Activated CD8-positive, alpha-beta memory T cell treated with anti-CD3 and anti-CD28 coated beads for 4 hours (primary cell): ENCODE measurements around the gene XCR1.
"Not testable (repeated sequence)": the region's sequence is repeated elsewhere in the genome, so short reads cannot be mapped to it uniquely, and the experiment has no call there.

Experiments
- DNase-seq, 2 donors: peaks; one replicate each; pipeline ENCODE4 v3.0.0-alpha.2; 2020; ENCODE audit warnings: low read depth in 2 of 2

The XCR1 gene

DNA sequence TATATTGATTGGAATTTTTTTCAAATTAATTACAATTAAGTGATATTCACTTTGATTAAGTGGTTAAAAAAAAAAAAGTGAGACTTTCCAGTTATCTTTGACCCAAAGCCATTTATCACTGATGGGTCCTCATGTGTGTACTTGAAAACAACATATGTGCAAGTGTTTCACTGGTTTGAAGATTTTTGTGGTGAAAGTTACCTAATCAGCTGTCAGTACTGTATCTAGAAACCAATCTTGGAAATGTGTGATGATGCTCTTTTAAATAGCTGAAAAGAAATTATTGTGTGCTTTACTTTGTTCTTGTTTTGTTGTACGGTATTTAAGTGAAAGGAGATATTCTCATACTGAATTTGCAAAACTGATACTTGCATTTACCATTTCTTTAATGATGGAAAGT lies 11.6 kb upstream of the XCR1 start:
- no peak for DNase-seq

GRCh38 chr3:46038071-46038470 lies 10.8 kb upstream of the XCR1 start:
- not testable (repeated sequence) for DNase-seq

- no peak for DNase-seq
Observed at GRCh38 chr3:46036191-46036590, 8.9 kb upstream of the XCR1 start.

DNA sequence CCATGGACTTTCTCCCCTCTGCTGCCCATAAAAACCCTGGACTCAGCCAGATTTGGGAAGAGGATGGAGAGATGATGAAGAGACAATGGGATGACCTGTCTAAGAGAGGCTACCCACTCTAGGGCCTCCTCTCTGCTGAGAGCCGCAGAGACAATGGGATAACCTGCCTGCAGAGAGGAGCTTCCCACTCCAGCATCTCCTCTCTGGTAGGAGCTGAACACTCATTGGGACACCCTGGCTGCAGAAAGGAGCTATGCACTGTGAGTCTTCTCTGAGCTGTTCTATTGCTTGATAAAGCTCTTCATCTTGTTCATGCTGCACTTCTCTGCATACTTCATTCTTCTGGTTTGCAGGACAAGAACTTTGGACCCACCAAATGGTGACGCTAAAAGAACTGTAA lies 4.5 kb upstream of the XCR1 start:
- DNase-seq = no peak

GRCh38 chr3:46031269-46031668 lies 4.0 kb upstream of the XCR1 start:
- DNase-seq = no peak

DNA sequence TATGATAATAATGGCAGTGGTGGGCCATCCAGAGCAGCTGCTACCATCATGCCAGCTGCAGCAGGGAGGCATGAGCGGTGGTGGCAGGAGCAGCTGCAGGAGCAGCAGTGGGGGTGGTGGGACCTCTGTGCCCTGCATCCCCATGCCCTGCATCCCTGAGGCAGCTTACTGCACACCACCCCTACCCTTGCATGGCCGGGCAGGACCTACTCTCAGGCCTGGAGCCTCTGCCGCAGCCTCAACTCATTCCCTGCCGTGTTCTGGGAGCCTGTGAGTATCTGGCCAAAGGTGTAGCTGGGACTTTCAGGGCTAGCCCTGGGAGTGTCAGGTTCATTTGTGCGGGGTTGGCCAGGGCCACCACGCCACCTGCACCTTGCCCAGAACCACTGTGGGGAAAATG lies 3.3 kb upstream of the XCR1 start:
- DNase-seq = no peak

GRCh38 chr3:46029953-46030543 lies 2.8 kb upstream of the XCR1 start:
- no peak for DNase-seq

DNA sequence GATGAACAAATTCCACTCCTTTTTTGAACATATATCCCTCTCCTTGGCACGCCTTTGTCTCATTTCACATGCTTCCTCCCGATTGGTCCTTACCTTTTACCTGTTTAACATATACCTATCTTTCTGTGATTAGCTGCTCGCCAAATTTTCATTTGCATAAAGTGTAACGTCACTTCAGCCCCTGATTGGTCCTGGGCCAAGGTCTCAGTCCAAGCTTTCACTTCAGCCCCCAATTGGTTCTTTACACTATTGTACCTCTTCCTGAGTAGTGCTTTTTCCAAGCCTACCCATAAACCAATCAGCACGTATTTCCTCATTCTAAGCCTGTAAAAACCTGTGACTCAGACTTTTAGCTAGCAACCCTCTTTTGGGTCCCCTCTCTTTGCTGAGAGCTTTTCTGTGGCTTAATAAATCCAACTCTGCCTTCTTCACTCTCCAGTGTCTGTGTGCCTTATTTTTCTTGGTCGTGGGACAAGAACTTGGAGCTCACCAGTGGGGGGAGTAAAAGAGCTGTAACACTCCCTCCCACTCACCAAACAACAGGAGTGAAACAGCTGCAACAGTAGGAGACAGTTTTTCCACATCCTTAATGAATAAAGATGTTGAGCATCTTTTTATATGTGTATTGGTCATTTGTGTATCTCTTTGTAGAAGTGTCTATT lies 584 bp upstream of the XCR1 start:
- DNase-seq = no peak

- DNase-seq = no peak
Observed at GRCh38 chr3:46025139-46025538, 2.1 kb downstream of the XCR1 start.

DNA sequence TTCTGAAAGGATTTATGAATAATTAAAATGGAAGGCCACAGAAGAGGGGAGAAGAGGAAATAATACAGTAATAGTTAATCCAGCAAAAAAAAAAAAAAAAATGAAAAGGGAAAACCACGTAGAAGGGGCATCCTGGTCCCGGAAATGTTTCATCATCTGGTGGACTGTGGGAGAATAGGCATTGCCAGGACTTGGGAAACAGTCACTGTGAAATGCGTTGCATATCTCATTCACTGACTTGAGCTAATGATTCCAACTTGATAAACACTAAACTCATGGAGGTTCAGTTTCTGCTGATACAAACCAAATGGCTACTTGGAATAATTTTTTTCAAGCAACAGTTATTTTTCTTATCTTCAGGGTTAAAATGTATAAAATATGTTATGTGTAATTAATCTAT lies 3.2 kb downstream of the XCR1 start:
- DNase-seq = no peak

GRCh38 chr3:46022909-46023785 lies 4.1 kb downstream of the XCR1 start:
- DNase-seq = no peak

DNA sequence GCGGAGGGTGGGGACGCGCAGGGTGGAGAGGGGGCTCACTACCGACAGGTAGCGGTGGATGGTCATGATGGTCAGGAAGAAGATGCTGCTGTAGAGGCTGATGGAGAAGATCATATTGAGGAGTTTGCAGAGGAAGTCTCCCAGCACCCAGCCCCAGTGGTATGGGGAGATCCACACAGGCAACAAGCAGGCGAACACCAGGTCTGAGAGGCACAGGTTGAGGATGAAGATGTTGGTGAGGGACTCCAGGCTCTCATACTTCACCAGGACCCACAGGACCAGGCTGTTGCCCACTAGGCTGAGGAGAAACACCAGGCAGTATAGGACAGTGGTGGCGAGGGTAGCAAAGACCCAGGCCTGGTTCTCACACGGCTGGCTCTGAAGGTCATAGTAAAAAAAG lies 5.8 kb downstream of the XCR1 start:
- no peak for DNase-seq

DNA sequence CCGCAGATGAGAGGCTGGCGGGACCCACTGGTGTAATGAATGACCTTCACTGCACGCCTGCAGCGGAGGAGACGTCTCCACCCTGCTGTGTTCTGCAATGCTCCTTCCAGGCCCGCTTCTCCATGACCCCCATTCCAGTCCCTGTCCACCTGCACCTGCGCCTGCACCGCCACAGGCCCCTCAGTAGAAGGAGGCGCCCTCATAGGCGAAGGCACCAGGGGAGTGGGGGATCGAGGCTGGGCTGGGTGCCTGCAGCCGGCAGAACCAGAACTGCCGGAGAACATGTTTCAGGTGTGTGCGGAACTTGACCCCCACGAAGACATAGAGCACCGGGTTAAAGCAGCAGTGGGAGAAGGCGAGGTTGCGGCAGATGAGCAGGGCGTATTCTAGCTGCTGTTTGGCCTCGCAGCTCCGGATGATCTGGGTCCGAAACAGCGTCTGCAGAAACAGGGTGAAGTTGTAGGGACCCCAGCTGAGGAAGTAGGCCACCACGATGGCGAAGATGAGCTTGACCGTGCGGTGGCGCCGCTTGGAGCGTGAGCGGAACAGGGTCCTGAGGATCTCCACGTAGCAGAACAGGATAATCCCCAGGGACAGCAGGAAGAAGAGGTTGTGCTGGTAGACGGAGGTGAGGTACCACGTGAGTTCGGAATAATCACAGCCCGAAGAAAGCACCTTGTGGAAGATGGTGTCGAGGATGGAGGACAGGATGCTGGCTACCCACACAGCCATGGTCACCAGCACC lies 6.3 kb downstream of the XCR1 start:
- DNase-seq = no peak

- no peak for DNase-seq
Observed at GRCh38 chr3:46019707-46020106, 7.6 kb downstream of the XCR1 start.

DNA sequence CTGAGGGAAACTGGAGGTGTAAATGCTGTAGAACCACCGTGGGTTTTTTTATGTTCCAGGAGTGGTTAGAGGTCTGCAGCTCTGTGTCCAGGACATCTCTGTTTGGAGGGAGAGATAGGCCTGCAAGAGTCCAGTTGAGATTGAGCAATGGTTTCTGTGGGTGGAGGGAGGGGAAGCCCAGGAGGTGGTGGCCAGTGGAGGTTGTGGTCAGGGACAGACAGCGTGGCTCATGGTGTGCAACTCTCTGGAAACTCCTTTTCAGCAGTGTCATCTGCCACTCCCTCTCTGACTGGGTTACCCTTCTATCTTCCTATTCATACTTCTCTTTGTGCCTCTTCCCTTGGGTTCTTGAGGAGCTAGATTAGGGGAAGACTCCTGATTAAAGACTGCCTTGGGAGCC lies 9.6 kb downstream of the XCR1 start:
- no peak for DNase-seq

GRCh38 chr3:46013316-46014094 lies 13.8 kb downstream of the XCR1 start:
- no peak for DNase-seq

GRCh38 chr3:46012246-46012645 lies 15.0 kb downstream of the XCR1 start:
- DNase-seq = no peak

DNA sequence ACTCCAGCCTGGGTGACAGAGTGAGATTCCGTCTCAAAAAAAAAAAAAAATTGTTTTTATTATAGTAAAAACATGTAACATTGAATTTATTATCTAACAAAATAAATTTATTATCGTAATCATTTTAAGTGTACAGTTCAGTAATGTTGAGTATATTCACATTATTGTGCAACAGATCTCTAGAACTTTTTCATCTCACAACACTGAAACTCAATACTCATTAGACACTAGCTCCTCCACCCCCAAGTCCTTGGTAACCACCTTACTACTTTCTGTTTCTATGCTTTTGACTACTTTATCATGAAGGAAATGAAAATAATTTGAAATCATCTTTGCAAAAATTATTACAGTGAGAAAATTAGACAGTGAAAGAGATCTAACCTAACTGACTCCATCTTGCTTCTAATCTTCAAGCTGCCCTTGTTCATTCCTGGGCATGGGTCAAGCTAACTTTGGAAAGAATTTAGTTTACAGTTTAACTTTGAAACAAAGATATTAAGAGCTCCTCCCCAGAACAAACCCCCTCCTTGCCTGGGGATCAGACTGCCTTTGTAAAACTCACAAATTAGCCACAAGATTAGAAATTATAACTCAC lies 16.7 kb downstream of the XCR1 start:
- no peak for DNase-seq

DNA sequence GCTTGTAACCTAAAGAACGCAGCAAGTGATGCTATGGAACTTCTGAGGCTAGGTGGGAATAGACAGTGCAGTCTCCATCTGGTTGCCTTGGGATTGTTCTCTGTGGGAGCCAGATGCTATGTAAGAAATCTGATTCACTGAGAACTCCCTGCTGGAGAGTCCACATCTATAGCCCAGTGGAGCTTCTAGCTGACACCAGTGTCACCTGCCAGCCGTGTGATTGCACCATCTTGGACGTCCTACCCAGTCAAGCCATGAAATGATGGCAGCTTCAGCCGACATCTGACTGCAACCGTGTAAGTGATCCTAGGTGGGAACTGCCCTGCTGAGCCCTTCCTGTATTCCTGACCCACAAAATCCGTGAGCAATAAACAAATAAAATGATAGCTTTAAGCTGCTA lies 19.2 kb downstream of the XCR1 start:
- DNase-seq = no peak

- DNase-seq = no peak
Observed at GRCh38 chr3:46007280-46007679, 20.0 kb downstream of the XCR1 start.
